HG03354 (cell line): Measurements from ENCODE around the gene PHLDA2.

Experiments used
- ATAC-seq: cut with Tn5 transposase; IDR thresholded peaks from one replicate; pipeline ENCODE4 v1.9.1; 2021; ENCODE audit warnings: mild to moderate bottlenecking; ENCODE audit not compliant: unreplicated experiment, poor library complexity, severe bottlenecking

PHLDA2 gene

GRCh38 chr11:2901854-2902783, 27.1 kb downstream of the PHLDA2 start:
- ATAC-seq: peak; percentile 93

GRCh38 chr11:2901196-2901796, 27.9 kb downstream of the PHLDA2 start:
- no peak for ATAC-seq

- ATAC-seq: no peak
Measured at GRCh38 chr11:2899080-2899783, 30.0 kb downstream of the PHLDA2 start.

GRCh38 chr11:2898366-2899079, 30.7 kb downstream of the PHLDA2 start:
- no peak for ATAC-seq

- ATAC-seq: no peak
Measured at GRCh38 chr11:2897048-2897447, 32.2 kb downstream of the PHLDA2 start.

GRCh38 chr11:2896047-2896446, 33.2 kb downstream of the PHLDA2 start:
- ATAC-seq: no peak

GRCh38 chr11:2893935-2894334, 35.3 kb downstream of the PHLDA2 start:
- no peak for ATAC-seq

- no peak for ATAC-seq
Measured at GRCh38 chr11:2892967-2893528, 36.2 kb downstream of the PHLDA2 start.

- peak; percentile 59 for ATAC-seq
Measured at GRCh38 chr11:2892215-2892966, 36.8 kb downstream of the PHLDA2 start.

- ATAC-seq: no peak
Measured at GRCh38 chr11:2891326-2892214, 37.6 kb downstream of the PHLDA2 start.

- no peak for ATAC-seq
Measured at GRCh38 chr11:2890466-2891294, 38.5 kb downstream of the PHLDA2 start.

GRCh38 chr11:2889362-2890273, 39.6 kb downstream of the PHLDA2 start:
- ATAC-seq: no peak

- ATAC-seq: no peak
Measured at GRCh38 chr11:2888266-2888968, 40.8 kb downstream of the PHLDA2 start.

GRCh38 chr11:2887515-2888195, 41.6 kb downstream of the PHLDA2 start:
- ATAC-seq: no peak

- no peak for ATAC-seq
Measured at GRCh38 chr11:2886936-2887335, 42.3 kb downstream of the PHLDA2 start.
